Heart left ventricle (tissue), 16 donors: ENCODE data around the gene ADTRP. TPM values are rescaled to one million over a fixed set of nuclear protein-coding genes. Genes with fewer than 3 reads are reported as not detected.
A peak's percentile ranks its signal among the peaks of the same experiment; 100 is the strongest.

Experiments
- ATAC-seq, 4 donors: fragments of 200-7000 bp; cut with Tn5 transposase; one replicate each; pipeline ENCODE4 v1.9.1; 2020 to 2022; ENCODE audit warnings: moderate library complexity in 4 of 4, mild to moderate bottlenecking in 3 of 4, moderate number of reproducible peaks in 1 of 4
- DNase-seq, 5 donors: peaks; one replicate each; pipeline ENCODE4 v3.0.0-alpha.2; 2020
- H3K27ac ChIP-seq, 12 donors: fragments of 200-600 bp; sonication (generic) in 4 of 12; one replicate each; pipeline versions ENCODE4 v1.5.0 to v1.8.0; 2016 to 2022; ENCODE audit warnings: mild to moderate bottlenecking in 2 of 12
- H3K27me3 ChIP-seq, 9 donors: fragments of 200-600 bp; sonication (generic) in 2 of 9; one replicate each; pipeline versions ENCODE4 v1.5.1 to v1.8.0; 2016 to 2022; ENCODE audit warnings: mild to moderate bottlenecking in 3 of 9
- H3K36me3 ChIP-seq, 9 donors: fragments of 200-600 bp; sonication (generic) in 2 of 9; one replicate each; pipeline versions ENCODE4 v1.5.0 to v1.8.0; 2018 to 2022; ENCODE audit warnings: mild to moderate bottlenecking in 2 of 9
- H3K4me1 ChIP-seq, 12 donors: fragments of 200-600 bp; sonication (generic) in 4 of 12; one replicate each; pipeline versions ENCODE4 v1.5.0 to v1.8.0; 2016 to 2022; ENCODE audit warnings: mild to moderate bottlenecking in 3 of 12
- H3K4me3 ChIP-seq, 12 donors: fragments of 200-600 bp; sonication (generic) in 4 of 12; one replicate each; pipeline versions ENCODE4 v1.5.0 to v1.8.0; 2017 to 2022; ENCODE audit warnings: mild to moderate bottlenecking in 9 of 12, moderate library complexity in 4 of 12
- H3K9me3 ChIP-seq, 12 donors: fragments of 200-600 bp; sonication (generic) in 4 of 12; one replicate each; pipeline versions ENCODE4 v1.5.0 to v1.8.0; 2016 to 2022; ENCODE audit warnings: mild to moderate bottlenecking in 1 of 12
- CTCF ChIP-seq, 12 donors: fragments of 200-600 bp; sonication (generic) in 4 of 12; IDR thresholded peaks; one replicate each; pipeline versions ENCODE4 v1.5.0 to v1.8.0; 2018 to 2022; ENCODE audit warnings: antibody characterized with exemption in 12 of 12, mild to moderate bottlenecking in 5 of 12
- POLR2A ChIP-seq, 2 donors: fragments of 450-650 bp; IDR thresholded peaks; one replicate each; pipeline ENCODE4 v1.6.1; 2017; ENCODE audit warnings: antibody characterized with exemption in 2 of 2, mild to moderate bottlenecking in 2 of 2, moderate library complexity in 2 of 2
- WGBS, 4 donors: extraction: QIAGEN DNeasy Blood & Tissue Kit in 2 of 4; methylation state at CpG; one replicate each; pipeline versions ENCODE4 v1.1.5 to v1.1.7; 2013 to 2018; 5-methylcytosine and 5-hydroxymethylcytosine counted together
- intact Hi-C, 10 donors: fragments of 100-400 bp; cut with DNase I; formaldehyde crosslinking; loops; one replicate each; pipeline versions ENCODE4 v1.11.1 to v1.14.2; 2022
- polyA plus RNA-seq, 2 donors: library from polyadenylated mRNA; stranded (reverse); fragments of 200-250 nt; gene quantifications; one replicate each; pipeline ENCODE4 v1.2.3, GENCODE V29; 2013
- total RNA-seq, 9 donors: library from RNA; depleted of rRNA in 2 of 9; stranded (reverse); fragments of >200 nt in 2 of 9; fragmentation: NEBNext Ultra II Directional in 3 of 9; extraction: Animal tissue kit (Norgen Biotek cat#: 25700) in 3 of 9; gene quantifications; one replicate each; pipeline versions ENCODE4 v1.1.0 to v1.2.4, GENCODE V29; 2016 to 2023
- donor health status: ischemic (EF 13 %, LVEDD 7.1; RV severe dilation, severe dysfunction).
- donor health status: healthy with polysubstance abuse.
- donor health status: DM: no; HTN: yes; CAD: no.
- donor health status: DM: no; HTN: no; CAD: no.
- donor health status: ischemic (EF 25% LVEDD 6.9; RV normal size, moderate dysfunction).
- donor health status: ischemic (EF 25% LVEDD 5.7; RV mildly dilated, moderate dysfunction).
- donor health status: healthy.
- donor health status: DM: yes; HTN: yes; CAD: no.
- donor health status: ischemic (EF 35%, LVEDD 5.7; RV mildly dilated, moderate dysfunction).
- donor health status: nonischemic (EF 11% LVEDD 7.7; RV severe dilation, severe dysfunction).
- donor health status: DM: yes; HTN: yes; CAD: no.
- donor health status: PGD.
- donor health status: ischemic (EF 29% LVEDD 5.4; RV normal size, mild dysfunction).
- donor health status: nonischemic (EF 23%, LVEDD 6.1; RV moderate dilation, normal function).

The ADTRP gene
- total and polyA plus RNA-seq, 11 donors: 0.26 to 0.85 (median 0.45) TPM; not detected in 7

- no peaks in the 10 kb centered on the region for H3K27me3 ChIP-seq
- H3K4me3 ChIP-seq: no peak overlapping the region
- ATAC-seq (peak; percentile 84 to 96 (median 92)), DNase-seq (peak in 4 of 5 donors; percentile 69 to 83 (median 80))
- TF ChIP-seq POLR2A (IDR thresholded peaks at IDR 0.05) (no peak), CTCF (IDR thresholded peaks at IDR 0.05) (no peak)
- 11 to 19% (median 13%) methylated on average over 3 of the region's 3 CpGs for WGBS, 4 donors
- no peaks in the 10 kb centered on the region for H3K36me3 ChIP-seq
- intact Hi-C loops: no loop called here
- H3K9me3 ChIP-seq: no peaks in the 10 kb centered on the region
- H3K27ac ChIP-seq: peak overlapping the region in 10 of 12 donors; percentile 18 to 88 (median 62)
- H3K4me1 ChIP-seq: peaks cover 0 to 32% (median 10%) of the 10 kb centered on the region in 12 donors
Observed at GRCh38 chr6:11744753-11745152, 33.9 kb downstream of the ADTRP start.

GRCh38 chr6:11744101-11744500, 34.5 kb downstream of the ADTRP start:
- peak overlapping the region in 10 of 12 donors; percentile 18 to 88 (median 62) for H3K27ac ChIP-seq
- intact Hi-C loops: no loop called here
- H3K9me3 ChIP-seq: no peaks in the 10 kb centered on the region
- no peak for ATAC-seq
- WGBS, 4 donors: 64 to 87% (median 72%) methylated on average over 1 of the region's 1 CpG
- TF ChIP-seq POLR2A (IDR thresholded peaks at IDR 0.05) (no peak), CTCF (IDR thresholded peaks at IDR 0.05) (no peak)
- peaks cover 0 to 32% (median 10%) of the 10 kb centered on the region in 12 donors for H3K4me1 ChIP-seq
- DNase-seq: no peak
- H3K36me3 ChIP-seq: no peaks in the 10 kb centered on the region
- peaks cover 0 to 5% (median 0%) of the 10 kb centered on the region in 9 donors for H3K27me3 ChIP-seq
- H3K4me3 ChIP-seq: no peak overlapping the region

GRCh38 chr6:11740875-11741274, 37.7 kb downstream of the ADTRP start:
- DNase-seq (no peak), ATAC-seq (no peak)
- H3K27ac ChIP-seq: no peak overlapping the region
- peaks cover 0 to 31% (median 10%) of the 10 kb centered on the region in 12 donors for H3K4me1 ChIP-seq
- intact Hi-C loops: no loop called here
- H3K36me3 ChIP-seq: no peaks in the 10 kb centered on the region
- H3K9me3 ChIP-seq: no peaks in the 10 kb centered on the region
- H3K4me3 ChIP-seq: no peak overlapping the region
- TF ChIP-seq POLR2A (IDR thresholded peaks at IDR 0.05) (no peak), CTCF (IDR thresholded peaks at IDR 0.05) (no peak)
- WGBS, 4 donors: 68 to 87% (median 81%) methylated on average over 4 of the region's 4 CpGs
- peaks cover 0 to 5% (median 0%) of the 10 kb centered on the region in 9 donors for H3K27me3 ChIP-seq

- H3K9me3 ChIP-seq: no peaks in the 10 kb centered on the region
- DNase-seq (no peak), ATAC-seq (no peak)
- intact Hi-C loops: no loop called here
- TF ChIP-seq CTCF (IDR thresholded peaks at IDR 0.05): no peak
- no peaks in the 10 kb centered on the region for H3K36me3 ChIP-seq
- no peak overlapping the region for H3K4me3 ChIP-seq
- H3K27me3 ChIP-seq: peaks cover 0 to 5% (median 0%) of the 10 kb centered on the region in 9 donors
- peaks cover 0 to 12% (median 0%) of the 10 kb centered on the region in 12 donors for H3K4me1 ChIP-seq
- H3K27ac ChIP-seq: no peak overlapping the region
- WGBS, 4 donors: 77 to 81% (median 80%) methylated on average over 8 of the region's 8 CpGs
Observed at GRCh38 chr6:11738661-11739375, 39.8 kb downstream of the ADTRP start.
